ENCODE data around the gene MAP3K5.

DNA sequence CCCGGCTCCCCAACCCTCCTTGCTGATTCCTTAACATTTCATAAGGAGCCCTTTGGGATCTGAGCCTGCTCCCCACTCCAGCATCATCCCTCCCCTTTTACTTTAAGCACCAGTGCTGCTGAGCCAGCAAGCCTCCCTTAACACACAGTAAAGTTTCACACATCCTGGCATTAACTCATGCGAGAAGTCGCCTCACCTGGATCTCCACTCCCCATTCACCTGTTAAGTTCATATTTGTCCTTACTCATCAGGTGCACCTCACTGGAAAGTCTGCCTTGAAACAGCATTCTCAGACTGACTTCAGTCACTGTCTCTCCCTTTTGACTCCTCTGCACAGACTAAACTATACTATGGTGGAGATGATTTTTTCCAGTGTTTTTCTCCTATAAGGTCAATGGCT, 194.2 kb downstream of the MAP3K5 start:
- no peak for TF ChIP-seq EP300 (IDR thresholded peaks at IDR 0.05)
- TF ChIP-seq, protein P1, sequence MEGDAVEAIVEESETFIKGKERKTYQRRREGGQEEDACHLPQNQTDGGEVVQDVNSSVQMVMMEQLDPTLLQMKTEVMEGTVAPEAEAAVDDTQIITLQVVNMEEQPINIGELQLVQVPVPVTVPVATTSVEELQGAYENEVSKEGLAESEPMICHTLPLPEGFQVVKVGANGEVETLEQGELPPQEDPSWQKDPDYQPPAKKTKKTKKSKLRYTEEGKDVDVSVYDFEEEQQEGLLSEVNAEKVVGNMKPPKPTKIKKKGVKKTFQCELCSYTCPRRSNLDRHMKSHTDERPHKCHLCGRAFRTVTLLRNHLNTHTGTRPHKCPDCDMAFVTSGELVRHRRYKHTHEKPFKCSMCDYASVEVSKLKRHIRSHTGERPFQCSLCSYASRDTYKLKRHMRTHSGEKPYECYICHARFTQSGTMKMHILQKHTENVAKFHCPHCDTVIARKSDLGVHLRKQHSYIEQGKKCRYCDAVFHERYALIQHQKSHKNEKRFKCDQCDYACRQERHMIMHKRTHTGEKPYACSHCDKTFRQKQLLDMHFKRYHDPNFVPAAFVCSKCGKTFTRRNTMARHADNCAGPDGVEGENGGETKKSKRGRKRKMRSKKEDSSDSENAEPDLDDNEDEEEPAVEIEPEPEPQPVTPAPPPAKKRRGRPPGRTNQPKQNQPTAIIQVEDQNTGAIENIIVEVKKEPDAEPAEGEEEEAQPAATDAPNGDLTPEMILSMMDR (IDR thresholded peaks at IDR 0.05) = no peak

All from sigmoid colon (tissue), 4 donors.